GM12874 (cell line): ENCODE data around the gene KLHL21.

Experiments used
- TF ChIP-seq, protein P1 (sequence below): IDR thresholded peaks from 2 replicates; pipeline ENCODE4 v1.5.1; 2011; ENCODE audit warnings: low read depth, mild to moderate bottlenecking, control low read depth, low read length, moderate library complexity; ENCODE audit not compliant: insufficient read depth

Gene KLHL21

DNA sequence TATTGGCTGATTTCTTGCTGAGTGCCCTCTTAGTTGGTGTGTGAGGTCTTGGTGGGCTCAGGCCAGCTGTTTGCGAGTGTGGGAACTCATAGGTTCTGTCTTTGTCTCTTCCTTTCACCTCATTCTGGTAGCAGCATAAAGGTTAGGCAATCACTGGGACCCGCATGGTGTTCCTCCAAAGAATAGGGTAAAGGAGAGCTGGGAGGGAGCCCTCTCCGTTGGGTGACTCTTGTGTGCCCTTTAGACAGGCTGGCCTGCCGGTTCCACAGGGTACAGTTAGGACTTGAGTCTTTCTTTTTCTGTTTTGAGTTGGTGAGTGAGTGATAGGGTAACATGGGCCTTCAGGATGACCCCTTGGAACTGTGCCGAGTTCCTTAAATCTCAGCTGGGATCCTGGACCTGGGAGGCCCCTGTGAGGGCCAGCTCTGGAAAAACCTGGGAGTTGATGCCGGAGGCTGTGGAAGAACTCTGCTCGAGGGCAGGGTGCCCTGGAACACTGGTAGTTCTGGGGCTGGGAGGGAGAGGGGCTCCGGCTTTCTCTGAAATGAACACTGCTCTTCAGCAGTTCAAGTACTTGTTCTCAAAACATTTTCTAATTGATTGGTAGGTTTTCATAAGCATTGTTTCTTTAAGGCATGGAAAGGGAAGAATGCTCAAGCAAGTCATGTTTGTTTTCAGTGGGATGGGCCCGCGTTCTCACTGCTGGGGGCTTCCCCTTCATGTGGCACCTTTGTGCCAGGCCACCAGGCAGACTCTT lies 19.9 kb upstream of the KLHL21 start:
- TF ChIP-seq, protein P1, sequence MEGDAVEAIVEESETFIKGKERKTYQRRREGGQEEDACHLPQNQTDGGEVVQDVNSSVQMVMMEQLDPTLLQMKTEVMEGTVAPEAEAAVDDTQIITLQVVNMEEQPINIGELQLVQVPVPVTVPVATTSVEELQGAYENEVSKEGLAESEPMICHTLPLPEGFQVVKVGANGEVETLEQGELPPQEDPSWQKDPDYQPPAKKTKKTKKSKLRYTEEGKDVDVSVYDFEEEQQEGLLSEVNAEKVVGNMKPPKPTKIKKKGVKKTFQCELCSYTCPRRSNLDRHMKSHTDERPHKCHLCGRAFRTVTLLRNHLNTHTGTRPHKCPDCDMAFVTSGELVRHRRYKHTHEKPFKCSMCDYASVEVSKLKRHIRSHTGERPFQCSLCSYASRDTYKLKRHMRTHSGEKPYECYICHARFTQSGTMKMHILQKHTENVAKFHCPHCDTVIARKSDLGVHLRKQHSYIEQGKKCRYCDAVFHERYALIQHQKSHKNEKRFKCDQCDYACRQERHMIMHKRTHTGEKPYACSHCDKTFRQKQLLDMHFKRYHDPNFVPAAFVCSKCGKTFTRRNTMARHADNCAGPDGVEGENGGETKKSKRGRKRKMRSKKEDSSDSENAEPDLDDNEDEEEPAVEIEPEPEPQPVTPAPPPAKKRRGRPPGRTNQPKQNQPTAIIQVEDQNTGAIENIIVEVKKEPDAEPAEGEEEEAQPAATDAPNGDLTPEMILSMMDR: no peak

DNA sequence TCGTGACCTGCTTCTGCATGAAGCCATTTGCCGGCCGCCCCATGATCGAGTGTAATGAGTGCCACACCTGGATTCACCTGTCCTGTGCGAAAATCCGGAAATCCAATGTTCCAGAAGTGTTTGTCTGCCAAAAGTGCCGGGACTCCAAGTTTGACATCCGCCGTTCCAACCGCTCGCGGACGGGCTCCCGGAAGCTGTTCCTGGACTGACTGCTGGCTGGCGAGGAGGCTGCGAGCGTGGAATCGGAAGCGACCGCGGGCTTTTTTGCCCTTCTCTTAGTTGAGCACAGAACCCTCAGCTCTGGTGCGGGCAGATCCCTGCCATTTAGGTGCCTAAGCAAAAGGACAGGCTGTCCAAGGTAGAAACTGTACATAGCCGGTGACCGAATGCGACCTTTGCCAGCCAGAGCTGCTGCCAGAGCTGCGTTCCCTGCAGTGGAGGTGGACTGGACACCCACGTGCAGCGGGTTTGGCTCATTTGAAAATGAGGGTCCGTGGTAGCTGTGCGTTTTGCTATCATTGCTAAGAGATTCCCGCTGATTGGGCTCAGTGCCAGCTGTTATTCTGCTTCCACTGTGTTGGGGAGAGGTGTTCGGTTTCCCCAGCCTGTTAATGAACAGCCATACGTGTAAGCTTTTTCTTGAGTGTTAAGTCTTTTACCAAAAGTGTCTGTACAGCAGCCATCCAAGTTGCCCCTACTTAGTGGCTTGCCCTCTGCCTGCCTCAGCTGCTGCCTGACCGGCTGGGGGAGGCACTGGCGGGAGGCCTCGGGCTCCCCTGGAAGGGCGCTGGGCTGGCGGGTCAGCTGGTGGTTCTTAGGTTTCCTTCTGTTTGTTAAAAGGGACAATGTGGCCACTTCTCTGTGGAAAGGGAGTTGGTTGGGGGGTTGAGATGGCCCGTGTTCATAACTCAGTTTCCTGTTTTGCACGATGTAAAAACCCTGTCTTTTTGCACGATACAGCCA lies 19.0 kb upstream of the KLHL21 start:
- TF ChIP-seq, protein P1: no peak

DNA sequence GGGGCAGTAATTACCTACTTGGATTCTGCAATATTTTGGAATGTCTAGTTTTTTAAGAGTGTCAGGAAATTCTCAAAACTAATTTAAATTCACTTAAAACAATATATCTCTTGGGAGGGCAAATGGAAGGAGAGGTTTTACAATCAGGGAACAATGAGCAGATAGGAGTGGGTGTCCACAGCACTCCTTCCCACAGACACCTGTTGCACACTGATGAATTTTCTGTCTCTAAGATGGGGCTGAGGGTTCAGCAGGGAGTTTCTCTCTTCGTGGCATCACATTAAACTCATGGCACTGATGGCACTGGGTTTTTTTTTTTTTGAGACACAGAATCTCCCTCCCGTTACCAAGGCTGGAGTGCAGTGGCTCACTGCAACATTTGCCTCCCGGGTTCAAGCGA lies 16.4 kb upstream of the KLHL21 start:
- TF ChIP-seq, protein P1: no peak

DNA sequence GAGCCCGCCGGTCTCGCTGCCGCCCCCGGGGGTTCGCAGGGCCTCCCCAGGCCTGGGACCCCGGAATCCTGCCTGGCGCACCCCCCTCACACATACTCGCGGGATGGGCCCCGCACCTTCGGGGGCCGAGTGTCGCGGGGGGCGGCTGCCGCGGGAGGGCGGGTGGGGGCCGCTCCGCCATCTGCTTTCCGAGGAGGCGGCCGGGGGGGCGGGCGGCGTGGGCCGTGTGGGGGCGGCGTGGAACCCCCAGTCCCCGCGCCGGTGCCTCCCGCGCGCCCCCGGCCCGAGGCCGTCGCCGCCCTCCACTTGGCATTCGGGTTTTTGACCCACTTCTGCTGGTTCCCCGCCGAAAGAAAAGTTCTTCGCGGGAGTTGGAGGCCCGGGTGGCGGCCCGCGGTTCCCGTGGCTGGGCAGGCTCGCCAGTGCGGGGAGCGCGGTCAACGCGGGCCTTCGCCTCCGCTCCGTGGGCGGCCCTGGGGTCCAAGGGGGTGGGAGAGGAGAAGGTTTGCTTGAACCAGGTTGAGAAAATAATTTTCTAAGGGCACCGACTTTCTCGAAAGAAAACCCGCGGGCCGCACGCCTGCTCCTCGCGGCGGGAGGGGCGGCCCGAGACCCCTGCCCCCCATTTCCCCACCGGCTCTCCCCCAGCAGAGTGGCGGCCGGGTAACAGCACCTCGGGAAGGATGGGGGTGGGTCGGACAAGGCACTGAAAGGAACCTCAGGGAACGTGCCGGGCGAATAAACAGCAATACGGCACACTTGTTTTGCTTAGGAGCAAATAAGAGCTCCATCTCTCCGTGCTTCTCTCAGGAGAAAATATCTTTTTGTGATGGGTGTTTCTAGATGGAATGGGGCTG lies 12.5 kb upstream of the KLHL21 start:
- TF ChIP-seq, protein P1: no peak

DNA sequence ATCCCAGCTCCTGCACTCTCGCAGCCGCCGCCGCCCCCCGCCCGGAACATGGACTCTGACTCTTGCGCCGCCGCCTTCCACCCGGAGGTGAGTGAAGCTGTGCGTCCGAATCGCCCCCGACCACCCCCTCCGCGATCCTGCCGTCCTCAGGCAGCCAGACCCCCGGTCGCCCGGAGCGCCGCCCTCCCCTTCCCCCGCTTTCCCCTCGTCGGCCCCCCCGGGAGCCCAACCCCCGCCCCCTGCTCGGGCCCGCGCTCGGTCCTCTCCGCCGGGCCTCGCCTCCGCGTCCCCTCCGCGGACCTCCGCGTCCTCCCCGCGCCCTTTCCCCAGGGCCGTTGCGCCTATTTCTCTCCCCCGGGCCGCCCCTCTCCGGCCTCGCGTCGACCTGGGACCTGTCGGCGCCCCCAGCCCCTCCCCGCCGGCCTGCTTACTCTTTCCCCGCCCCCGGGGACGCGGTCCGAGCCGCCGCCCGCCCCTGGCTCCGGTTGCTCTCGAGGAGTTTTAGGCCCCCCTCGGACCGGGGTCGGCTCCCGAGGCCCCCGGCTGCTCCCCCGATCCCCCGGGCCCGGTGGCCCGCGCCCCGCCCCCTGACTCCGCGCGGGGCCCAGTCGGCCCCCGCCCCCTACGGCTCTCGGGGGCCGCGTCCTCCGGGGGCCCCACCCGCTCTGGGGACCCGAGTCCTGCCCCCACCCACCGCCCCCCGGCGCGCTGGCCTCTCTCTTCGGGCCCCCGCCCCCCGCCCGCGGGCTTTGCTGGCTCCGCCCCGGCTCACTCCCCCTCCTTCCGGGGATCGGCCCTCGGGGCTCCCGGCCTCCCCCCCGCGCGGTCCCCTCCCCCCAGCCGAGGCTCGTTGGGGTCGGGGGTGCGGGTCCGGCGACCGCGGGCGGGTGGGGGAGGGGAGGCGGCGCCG lies 11.6 kb upstream of the KLHL21 start:
- TF ChIP-seq, protein P1: no peak

DNA sequence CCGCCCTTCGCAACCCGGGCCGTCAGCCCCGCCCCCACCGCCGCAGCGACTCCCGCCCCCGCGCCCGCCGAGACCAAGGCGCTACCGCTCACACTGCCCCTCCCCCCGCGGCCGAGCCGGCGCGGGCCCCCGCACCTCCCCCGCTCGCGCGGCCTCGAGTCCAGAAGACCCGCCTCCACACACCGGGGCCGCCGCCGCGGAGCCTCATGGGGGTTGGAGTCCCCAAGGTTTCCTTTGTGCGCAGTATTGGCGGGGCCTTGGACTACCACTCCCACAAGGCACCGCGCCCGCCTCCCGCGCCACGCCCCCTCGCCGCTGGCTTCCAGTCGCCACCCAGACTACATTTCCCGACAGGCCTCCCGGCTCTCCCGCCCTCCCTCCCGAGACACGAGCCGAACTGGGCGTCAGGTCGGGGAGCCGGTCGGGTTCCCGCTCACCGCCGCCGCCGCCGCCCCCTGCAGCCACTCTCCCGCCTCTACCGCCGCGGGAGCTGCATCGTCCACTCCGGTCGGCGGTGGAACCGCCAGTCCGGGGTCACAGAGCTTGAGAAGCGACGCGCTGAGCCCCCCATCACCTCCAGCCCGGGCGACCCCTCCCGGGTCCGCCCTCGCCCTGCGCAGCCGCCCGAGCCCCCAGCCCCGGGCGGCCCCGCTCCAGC lies 10.8 kb upstream of the KLHL21 start, which contains the start of gene PHF13:
Gene PHF13, plus strand, starts transcription at position 371 of the 658 bp plus-strand sequence. CDS start 336 bp downstream, outside the sequence.
- TF ChIP-seq, protein P1: no peak
